Endodermal cell (in vitro differentiated cells): ENCODE results near the gene BCLAF1. TPM values are rescaled to one million over a fixed set of nuclear protein-coding genes. Genes with fewer than 3 reads are reported as not detected.

ENCODE experiments used
- DNase-seq: peaks from one replicate; pipeline ENCODE4 v3.0.0-alpha.2; 2017
- H3K27ac ChIP-seq: 2 replicates; pipeline ENCODE4 v1.5.1; 2013; ENCODE audit warnings: mild to moderate bottlenecking, low read depth, low read length, moderate library complexity
- H3K27me3 ChIP-seq: 2 replicates; pipeline ENCODE4 v1.6.1; 2013; ENCODE audit warnings: mild to moderate bottlenecking, low read length, moderate library complexity; ENCODE audit not compliant: insufficient read depth, control insufficient read depth, poor library complexity, severe bottlenecking
- H3K36me3 ChIP-seq: 2 replicates; pipeline ENCODE4 v1.7.0; 2013; ENCODE audit warnings: mild to moderate bottlenecking, low read length, moderate library complexity; ENCODE audit not compliant: control insufficient read depth, insufficient read depth
- H3K4me1 ChIP-seq: one replicate; pipeline ENCODE4 v1.7.0; 2013; ENCODE audit warnings: low read length; ENCODE audit not compliant: control insufficient read depth, insufficient read depth
- H3K4me3 ChIP-seq: 2 replicates; pipeline ENCODE4 v1.5.1; 2013; ENCODE audit warnings: mild to moderate bottlenecking, low read length, moderate library complexity
- H3K9ac ChIP-seq: 2 replicates; pipeline ENCODE4 v1.6.1; 2013; ENCODE audit warnings: mild to moderate bottlenecking, low read length, moderate library complexity; ENCODE audit not compliant: poor library complexity, severe bottlenecking; ENCODE audit errors: extremely low read depth
- H3K9me3 ChIP-seq: 2 replicates; pipeline ENCODE4 v1.6.1; 2013; ENCODE audit warnings: mild to moderate bottlenecking, low read length, moderate library complexity; ENCODE audit not compliant: control insufficient read depth
- H3K27ac Mint-ChIP-seq: 2 replicates; pipeline ENCODE4 v1.8.0; 2020; ENCODE audit warnings: mixed read lengths
- H3K27me3 Mint-ChIP-seq: 2 replicates; pipeline ENCODE4 v1.8.0; 2021; ENCODE audit warnings: mild to moderate bottlenecking, mixed read lengths; ENCODE audit not compliant: insufficient read depth
- H3K36me3 Mint-ChIP-seq: 2 replicates; pipeline ENCODE4 v1.8.0; 2020; ENCODE audit warnings: low read depth, mixed read lengths
- H3K4me1 Mint-ChIP-seq: 2 replicates; pipeline ENCODE4 v1.8.0; 2020; ENCODE audit warnings: mixed read lengths
- H3K4me3 Mint-ChIP-seq: 2 replicates; pipeline ENCODE4 v1.8.0; 2020; ENCODE audit warnings: mild to moderate bottlenecking, moderate library complexity, mixed read lengths
- H3K9me3 Mint-ChIP-seq: 2 replicates; pipeline ENCODE4 v1.8.0; 2020; ENCODE audit warnings: mild to moderate bottlenecking, mixed read lengths
- WGBS, 2 experiments: methylation state at CpG; one replicate each; pipeline versions ENCODE4 v1.1.5 to v1.1.7; 2013; ENCODE audit warnings: missing lambda C conversion rate in 2 of 2, mixed read lengths in 1 of 2; ENCODE audit not compliant: insufficient coverage in 1 of 2, insufficient read length in 1 of 2; 5-methylcytosine and 5-hydroxymethylcytosine counted together
- total RNA-seq, 2 donors: library from RNA; stranded (reverse); fragmentation: NEBNext Ultra II Directional in 1 of 2; extraction: Animal tissue kit (Norgen Biotek cat#: 25700) in 1 of 2; gene quantifications; 2 replicates in 1 of 2; 3 replicates in 1 of 2; pipeline ENCODE4 v1.2.1, GENCODE V29; 2021
- TF ChIP-seq, protein P1 (sequence below): fragments of 200-600 bp; sonication (generic); conservative IDR thresholded peaks from 2 replicates; pipeline ENCODE4 v1.5.0; 2021; ENCODE audit warnings: antibody characterized with exemption, mild to moderate bottlenecking

BCLAF1 gene
- total RNA-seq, 2 donors from 2014 or later: 130 to 194 TPM

DNA sequence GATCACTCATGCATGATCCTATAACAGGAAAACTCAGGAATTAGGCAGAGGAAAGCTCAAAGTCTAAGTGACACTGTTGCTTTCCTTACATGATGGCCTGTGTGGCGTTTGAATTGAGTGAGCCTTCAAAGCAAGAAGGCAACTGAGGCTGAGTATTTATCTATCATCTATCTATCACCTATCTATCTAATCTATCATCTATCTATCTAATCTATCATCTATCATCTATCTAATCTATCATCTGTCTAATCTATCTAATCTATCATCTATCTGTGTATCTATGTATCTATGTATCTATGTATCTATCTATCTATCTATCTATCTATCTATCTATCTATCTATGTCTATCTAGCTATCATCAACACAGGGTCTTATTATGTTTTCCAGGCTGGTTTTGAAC, 41.8 kb upstream of the BCLAF1 start:
- no peak overlapping the region for H3K27ac Mint-ChIP-seq
- Histone ChIP-seq H3K9ac (no peak overlapping the region), H3K27ac (no peak overlapping the region), H3K27me3 (no peaks in the 10 kb centered on the region), H3K9me3 (no peaks in the 10 kb centered on the region), H3K4me1 (no peaks in the 10 kb centered on the region), H3K4me3 (no peak overlapping the region), H3K36me3 (no peaks in the 10 kb centered on the region)
- no peaks in the 10 kb centered on the region for H3K36me3 Mint-ChIP-seq
- WGBS, 2 experiments: 78 to 98% methylated on average over 1 of the region's 1 CpG
- H3K4me3 Mint-ChIP-seq: no peak overlapping the region
- DNase-seq: no peak
- peaks cover 2% of the 10 kb centered on the region for H3K27me3 Mint-ChIP-seq
- TF ChIP-seq, protein P1, sequence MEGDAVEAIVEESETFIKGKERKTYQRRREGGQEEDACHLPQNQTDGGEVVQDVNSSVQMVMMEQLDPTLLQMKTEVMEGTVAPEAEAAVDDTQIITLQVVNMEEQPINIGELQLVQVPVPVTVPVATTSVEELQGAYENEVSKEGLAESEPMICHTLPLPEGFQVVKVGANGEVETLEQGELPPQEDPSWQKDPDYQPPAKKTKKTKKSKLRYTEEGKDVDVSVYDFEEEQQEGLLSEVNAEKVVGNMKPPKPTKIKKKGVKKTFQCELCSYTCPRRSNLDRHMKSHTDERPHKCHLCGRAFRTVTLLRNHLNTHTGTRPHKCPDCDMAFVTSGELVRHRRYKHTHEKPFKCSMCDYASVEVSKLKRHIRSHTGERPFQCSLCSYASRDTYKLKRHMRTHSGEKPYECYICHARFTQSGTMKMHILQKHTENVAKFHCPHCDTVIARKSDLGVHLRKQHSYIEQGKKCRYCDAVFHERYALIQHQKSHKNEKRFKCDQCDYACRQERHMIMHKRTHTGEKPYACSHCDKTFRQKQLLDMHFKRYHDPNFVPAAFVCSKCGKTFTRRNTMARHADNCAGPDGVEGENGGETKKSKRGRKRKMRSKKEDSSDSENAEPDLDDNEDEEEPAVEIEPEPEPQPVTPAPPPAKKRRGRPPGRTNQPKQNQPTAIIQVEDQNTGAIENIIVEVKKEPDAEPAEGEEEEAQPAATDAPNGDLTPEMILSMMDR: no peak
- no peaks in the 10 kb centered on the region for H3K9me3 Mint-ChIP-seq
- H3K4me1 Mint-ChIP-seq: no peaks in the 10 kb centered on the region

DNA sequence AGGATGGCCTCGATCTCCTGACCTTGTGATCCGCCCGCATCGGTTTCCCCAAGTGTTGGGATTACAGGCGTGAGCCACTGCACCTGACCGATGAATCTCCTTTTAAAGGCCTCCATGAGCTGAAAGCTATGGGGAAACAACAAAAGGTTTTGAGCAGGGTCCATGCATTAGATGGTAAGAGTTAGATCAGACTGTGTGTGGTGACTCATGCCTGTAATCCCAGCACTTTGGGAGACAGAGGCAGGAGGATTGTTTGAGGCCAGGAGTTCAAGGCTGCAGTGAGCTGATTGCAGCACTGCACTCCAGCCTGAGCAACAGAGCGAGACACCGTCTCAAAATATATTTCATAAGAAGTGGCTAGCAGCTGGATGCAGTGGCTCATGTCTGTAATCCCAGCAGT, 41.0 kb upstream of the BCLAF1 start:
- Mint-ChIP-seq H3K36me3 (no peaks in the 10 kb centered on the region), H3K4me3 (no peak overlapping the region), H3K27me3 (peaks cover 2% of the 10 kb centered on the region), H3K9me3 (no peaks in the 10 kb centered on the region), H3K4me1 (no peaks in the 10 kb centered on the region), H3K27ac (no peak overlapping the region)
- Histone ChIP-seq H3K27me3 (no peaks in the 10 kb centered on the region), H3K9me3 (no peaks in the 10 kb centered on the region), H3K4me1 (no peaks in the 10 kb centered on the region), H3K4me3 (no peak overlapping the region), H3K36me3 (no peaks in the 10 kb centered on the region), H3K27ac (no peak overlapping the region), H3K9ac (no peak overlapping the region)
- 95% methylated on average over 8 of the region's 8 CpGs for WGBS, 2 experiments
- TF ChIP-seq, protein P1: no peak
- DNase-seq: no peak

DNA sequence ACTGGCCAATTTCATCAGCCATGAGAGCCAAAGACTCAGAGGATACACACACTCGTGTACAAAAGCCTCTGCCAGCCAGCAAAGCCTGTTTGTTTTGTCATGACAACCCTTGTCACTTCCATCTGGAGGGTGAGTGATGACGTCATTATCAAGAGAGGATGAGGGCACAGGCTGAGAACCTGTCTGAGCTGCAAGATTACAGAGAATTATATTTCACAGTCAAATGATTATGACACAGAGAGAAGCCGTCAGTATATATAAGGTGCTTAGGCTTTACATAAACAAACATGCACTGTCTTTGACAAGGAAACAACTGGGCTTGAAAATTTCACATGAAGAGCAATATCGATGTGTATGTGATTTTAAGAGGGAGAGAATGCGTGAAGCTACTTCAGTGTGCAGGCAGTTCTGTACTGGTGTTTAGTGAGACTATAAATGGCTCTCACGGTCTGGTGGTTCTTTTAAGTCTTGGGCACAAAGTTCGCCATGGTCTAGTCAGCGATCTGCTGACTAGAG, 36.5 kb upstream of the BCLAF1 start:
- H3K27me3 ChIP-seq: no peaks in the 10 kb centered on the region
- H3K36me3 ChIP-seq: no peaks in the 10 kb centered on the region
- Mint-ChIP-seq H3K36me3 (no peaks in the 10 kb centered on the region), H3K4me1 (peaks cover 4% of the 10 kb centered on the region), H3K9me3 (no peaks in the 10 kb centered on the region), H3K4me3 (no peak overlapping the region), H3K27ac (no peak overlapping the region), H3K27me3 (peaks cover 2% of the 10 kb centered on the region)
- DNase-seq: no peak
- H3K4me3 ChIP-seq: no peak overlapping the region
- H3K4me1 ChIP-seq: no peaks in the 10 kb centered on the region
- 82 to 88% methylated on average over 7 to 8 of the region's 8 CpGs for WGBS, 2 experiments
- TF ChIP-seq, protein P1: no peak
- peak overlapping the region; percentile 94 for H3K27ac ChIP-seq
- no peak overlapping the region for H3K9ac ChIP-seq
- no peaks in the 10 kb centered on the region for H3K9me3 ChIP-seq
